Esophagus squamous epithelium (tissue), 4 donors: ENCODE data around the gene GOLGA1.

ENCODE experiments used
- CTCF ChIP-seq, 6 experiments: fragments of 450-650 bp in 4 of 6; fragments of 200-600 bp in 2 of 6; sonication (generic) in 2 of 6; IDR thresholded peaks; one replicate each; pipeline ENCODE4 v1.5.1; 2016 to 2019; ENCODE audit warnings: antibody characterized with exemption in 6 of 6, mild to moderate bottlenecking in 4 of 6, moderate library complexity in 4 of 6
- POLR2A ChIP-seq, 4 donors: fragments of 450-650 bp; IDR thresholded peaks; one replicate each; pipeline ENCODE4 v1.6.1; 2017; ENCODE audit warnings: antibody characterized with exemption in 4 of 4, mild to moderate bottlenecking in 4 of 4, moderate library complexity in 3 of 4

DNA sequence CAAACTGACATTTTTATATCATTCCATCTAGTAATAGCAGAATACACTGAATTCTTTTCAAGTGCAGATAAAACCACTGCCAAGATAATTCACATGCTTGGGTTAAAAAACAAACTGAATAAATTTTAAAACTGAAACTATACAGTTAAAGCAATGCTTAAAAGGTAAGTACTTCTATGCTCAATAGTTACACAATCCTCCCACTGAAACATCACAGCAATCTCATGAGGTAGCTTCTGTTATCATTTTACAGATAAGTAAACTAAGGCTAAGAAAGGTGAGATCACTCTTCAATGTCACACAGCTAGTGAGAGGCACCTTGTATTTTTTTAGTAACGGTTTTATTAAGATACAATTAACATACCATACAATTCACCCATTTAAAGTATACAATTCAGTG lies 13.4 kb upstream of the GOLGA1 start:
- TF ChIP-seq CTCF (IDR thresholded peaks at IDR 0.05) (no peak), POLR2A (IDR thresholded peaks at IDR 0.05) (no peak)
